Raji (cell line): ENCODE data around the gene CACNA2D2.

Experiments used
- POLR2A ChIP-seq: IDR thresholded peaks from 2 replicates; pipeline ENCODE4 v1.6.1; 2011; ENCODE audit warnings: low read depth, low read length, control low read depth; ENCODE audit not compliant: insufficient read depth

The CACNA2D2 gene

DNA sequence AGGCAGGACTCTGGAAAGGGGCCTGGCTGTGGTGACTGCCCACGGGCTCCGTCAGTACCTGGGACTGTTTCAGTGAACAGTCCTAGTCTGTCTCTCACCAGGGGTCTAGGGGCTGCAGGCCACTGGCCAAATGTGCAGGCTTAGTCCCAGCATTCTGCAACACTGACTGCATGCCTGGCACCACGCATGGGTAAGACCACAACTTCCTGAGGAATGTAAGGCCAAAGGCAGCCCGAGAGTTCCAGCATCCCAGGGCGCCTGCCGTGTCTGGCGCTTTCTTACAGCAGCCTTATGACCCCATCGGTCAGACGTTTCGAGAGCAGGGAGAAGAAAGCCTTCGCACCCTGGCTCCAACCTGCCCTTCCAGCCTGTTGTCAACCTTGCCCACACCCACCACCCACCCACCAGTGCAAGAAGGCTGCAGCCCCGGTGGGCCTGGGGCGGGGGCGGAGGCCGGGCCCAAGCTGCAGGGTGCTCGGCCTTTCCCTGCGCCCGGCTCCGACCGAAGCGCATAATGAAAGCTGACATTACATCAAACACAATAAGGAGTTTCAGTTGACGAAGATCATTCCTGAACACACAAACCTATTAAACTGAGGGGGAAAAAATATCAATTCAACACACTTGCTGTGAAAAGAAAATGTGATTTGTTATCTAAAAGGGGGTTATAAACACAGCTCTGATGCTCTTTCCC is 114.6 kb downstream of the CACNA2D2 start:
- TF ChIP-seq POLR2A: no peak

DNA sequence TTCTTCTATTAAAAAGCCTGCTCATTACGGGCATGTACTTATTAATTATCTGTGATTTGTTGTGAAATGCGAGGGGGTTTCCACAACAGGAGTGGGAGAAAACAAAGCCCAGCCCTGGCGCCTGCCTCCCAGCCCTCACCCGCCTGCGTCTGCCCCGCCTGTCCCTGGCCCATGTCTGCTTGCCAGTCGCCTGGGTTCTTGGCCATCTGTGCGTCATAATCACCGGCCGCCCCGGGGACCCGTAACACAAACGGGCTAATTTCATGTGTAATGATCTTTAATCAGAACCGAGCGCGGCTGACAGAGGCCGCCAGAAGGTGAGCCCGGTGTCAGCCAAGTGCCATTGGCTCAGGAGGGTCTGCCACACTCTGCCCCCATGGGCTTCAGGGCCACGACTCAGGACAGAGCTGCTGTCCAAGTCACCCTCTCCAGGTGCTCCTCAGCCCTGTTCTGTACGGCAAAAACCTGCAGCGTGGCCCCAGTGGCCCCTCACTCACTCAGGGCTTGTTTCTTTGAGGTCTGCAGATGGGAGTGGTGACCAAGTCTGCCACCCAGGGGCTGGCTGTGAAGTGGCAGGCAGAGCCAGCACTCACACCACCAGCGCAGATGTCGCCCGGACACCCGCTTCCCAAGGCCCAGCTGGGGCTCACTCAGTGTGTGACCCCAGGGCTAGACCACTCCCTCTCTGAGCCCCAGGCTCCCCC is 115.3 kb downstream of the CACNA2D2 start:
- TF ChIP-seq POLR2A: no peak

DNA sequence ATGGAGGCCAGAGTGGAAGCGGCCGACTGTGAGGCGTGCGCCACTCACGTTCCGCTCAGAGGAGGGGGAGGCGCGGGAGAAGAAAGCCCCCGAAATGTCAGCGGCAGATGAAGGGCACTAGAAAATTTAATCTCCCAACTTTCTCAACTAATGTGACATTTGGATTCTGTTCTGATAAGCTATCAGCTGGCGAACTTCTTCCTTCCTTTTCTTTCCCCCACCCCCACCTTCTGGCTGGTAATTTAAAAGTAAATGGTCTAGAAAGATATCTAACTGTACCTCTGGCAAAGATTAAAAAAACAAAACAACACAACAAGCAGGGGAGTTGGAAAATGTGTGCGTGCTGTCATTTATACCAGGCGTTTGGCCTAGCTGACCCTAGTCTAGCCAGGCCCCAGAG is 117.7 kb downstream of the CACNA2D2 start:
- TF ChIP-seq POLR2A: no peak

DNA sequence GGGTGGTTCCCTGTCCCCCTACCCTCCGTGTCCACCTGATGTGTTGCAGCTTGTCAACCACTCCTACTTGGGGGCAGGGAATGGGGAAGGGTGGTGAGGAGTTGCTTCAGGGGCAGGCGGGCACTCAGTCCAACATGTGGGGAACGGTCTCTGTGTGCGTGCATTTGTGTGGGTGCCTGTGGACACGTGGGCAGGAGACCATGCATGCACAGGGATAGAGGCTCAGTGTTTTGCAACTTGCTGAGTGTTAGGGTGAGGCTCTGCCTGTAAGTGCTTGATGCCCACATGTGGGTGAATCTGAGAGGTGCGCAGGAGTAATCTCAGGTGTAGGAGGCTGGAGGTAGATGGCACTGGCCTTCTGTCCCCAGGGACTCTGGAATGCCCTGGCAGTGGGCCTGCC is 119.7 kb downstream of the CACNA2D2 start:
- no peak for TF ChIP-seq POLR2A

DNA sequence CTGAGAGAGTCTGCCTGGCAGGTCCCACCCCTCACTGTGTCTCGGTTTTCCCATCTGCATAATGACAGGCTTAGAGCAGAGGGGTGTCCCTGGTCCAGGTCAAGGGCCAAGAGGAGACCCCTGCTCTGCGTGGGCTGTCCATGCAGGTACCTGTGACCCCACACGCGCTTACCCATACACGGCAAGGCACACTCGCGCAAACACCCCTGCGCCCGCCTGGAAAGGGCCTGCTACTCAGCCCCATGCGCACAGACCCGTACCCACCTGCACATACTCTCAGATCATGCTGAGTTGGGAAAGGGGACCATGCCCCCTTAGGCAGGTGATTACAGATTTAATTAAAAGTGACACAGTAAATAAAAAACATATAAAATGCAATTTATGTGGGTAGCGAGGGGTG is 120.7 kb downstream of the CACNA2D2 start:
- TF ChIP-seq POLR2A: no peak

DNA sequence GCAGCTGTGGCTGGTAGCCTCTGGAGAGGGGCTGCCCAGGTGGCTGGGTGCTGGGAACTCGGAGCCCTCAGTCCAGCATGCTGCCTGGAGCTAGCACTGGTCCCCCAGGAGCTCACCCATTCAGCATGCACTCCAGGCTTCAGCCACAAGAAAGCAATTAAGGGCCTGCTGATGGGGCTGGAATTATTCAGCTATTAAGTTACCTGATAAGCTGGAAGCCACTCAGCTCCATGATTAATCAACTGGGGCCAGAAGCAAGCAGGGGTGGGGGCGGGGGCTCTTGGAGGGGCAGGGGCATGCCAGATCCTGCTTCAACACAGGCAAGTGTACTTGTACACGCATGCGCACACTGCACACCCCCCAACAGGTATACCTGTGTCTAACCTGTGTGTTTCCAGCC is 122.1 kb downstream of the CACNA2D2 start:
- TF ChIP-seq POLR2A: no peak

DNA sequence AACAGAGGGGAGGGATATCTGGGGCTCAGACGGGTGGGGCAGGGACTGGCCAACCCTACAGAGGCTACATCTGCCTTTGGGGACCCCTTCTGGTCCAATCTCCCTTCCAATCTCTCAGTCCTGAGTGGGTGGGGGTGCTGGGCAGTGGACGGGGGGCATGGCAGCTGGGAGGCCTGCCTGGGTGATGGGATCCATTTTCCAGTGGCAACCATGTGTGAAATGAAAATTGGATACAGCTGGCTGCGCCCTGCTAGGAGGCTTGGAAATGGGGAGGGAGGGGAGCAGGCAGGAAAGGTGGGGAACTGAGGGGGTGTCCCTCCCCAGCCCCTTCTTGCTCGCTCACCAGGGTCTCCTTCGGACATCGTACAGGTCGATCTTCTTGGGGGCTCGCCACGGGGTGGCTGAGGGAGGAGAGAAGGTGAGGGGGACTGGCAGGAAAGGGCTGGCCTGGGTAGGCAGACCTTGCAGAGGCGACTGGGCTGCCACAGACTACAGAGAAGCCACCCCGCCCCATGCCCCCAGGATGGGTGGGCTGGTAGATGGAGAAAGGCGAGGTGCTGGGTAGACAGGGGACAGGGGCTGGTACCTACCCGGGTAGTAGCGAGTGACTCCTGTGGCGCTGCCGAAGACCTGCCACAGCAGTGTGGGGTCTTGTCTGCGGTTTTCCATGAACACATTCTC is 122.9 kb downstream of the CACNA2D2 start:
- TF ChIP-seq POLR2A: no peak

DNA sequence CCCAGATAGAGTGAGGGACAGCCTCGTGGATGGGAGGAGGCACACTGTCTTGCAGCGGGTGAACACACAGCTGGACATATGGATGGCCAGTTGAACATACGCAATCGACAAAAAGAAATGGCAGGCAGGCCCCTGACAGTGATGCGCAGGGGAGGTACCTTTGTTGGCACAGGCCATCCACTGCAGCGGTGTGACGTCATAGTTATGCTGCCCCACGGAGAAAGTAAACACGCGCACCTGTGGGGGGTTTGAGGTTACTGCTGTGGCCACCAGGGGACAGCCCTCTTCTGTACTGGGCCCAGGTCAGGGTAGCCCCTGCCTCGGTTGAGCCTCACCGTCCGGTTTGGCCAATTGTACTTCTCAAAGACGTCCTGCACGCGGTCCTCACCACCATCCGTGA is 124.7 kb downstream of the CACNA2D2 start:
- TF ChIP-seq POLR2A: no peak

DNA sequence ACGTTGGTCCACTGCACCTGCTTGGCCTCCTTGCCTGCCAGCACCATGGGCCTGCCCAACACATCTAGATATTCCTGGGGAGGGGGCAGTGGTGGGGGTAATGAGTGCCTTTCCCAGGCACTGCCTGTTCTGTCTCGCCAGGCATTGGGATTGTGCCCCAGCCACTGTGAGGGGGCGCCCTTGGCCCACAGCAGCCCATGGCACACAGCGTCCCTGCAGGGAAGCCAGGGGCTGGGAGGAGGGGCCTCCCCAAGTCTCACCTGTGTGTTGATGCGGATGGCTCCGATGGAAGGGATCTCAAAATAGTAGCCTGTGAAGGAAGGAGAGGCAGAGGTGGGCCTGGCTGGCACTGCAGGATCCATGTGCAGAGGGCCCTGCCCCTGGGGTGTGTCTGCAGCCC is 125.4 kb downstream of the CACNA2D2 start:
- TF ChIP-seq POLR2A: no peak

DNA sequence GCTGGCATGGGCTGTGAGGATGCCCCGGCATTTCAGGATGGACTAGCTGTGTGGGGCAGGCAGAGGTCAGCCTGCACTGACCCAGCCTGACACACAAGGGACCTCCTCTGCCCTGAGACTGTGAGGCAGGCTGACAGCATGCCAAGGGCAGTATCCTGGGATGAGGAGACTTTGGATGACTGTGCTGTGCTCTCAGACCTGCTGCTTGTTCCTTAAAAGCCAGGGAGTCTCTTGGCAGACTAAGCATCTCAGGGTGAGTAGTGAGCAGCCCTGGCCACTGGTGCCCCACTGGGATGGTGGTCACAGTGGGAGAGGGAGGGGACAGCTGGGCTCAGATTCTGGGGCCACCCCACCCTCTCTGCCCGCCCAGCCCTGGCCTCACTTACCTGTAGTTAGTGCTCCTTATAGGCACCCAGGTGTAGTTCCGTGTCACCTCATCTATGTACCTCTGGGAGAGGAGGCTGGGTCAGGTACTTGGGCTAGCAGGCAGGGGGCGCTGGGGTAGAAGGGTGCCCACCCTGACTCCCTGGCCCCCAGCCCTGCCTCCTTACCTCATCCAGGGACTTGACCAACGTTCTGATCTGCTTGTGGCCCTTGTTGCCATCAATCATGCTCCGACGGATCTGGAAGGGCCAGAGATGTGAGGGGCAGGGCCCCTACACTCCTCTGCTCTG is 128.0 kb downstream of the CACNA2D2 start:
- no peak for TF ChIP-seq POLR2A

DNA sequence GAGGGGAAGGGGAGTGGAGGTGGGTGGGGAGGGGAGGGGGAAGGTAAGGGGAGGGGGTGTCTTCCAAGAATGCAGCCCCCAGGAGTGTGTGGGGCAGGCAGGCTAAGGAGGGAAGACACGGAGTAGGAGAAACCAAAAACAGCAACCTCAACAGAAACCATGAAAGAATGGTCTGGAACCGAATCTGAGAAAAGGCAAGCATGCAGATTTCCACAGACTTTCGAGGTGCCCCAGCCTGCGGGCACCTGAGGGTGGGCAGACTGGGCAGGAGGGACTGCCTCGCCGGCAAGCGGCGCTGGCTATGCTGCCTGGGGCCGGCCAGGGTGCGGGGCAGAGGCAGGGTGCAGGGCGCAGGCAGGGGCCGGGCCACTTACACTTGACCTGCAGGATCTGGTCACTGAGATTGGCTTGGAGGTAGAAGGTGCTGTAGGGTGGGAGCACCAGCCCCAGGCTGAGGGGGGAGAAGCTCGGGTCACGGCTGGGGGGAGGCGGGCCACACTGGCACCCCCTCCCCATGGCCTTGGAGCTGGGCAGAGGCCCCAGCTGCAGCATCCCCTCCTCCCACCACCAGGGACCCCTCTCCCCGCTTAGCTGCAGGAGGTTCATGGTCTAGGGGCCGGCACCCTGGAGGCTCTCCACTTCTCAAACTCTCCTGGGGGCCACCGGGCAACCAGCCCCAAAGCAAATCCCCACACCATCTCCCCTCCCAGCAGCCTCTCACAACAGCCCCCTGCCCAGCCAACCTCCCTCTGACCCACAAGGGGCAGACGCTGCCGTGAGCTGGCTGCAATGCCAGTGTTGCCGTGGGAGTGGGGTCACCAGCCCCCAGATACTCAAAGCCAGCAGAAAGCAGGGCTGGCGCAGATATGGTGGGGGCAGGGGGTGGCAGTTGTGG is 128.8 kb downstream of the CACNA2D2 start:
- TF ChIP-seq POLR2A: no peak

DNA sequence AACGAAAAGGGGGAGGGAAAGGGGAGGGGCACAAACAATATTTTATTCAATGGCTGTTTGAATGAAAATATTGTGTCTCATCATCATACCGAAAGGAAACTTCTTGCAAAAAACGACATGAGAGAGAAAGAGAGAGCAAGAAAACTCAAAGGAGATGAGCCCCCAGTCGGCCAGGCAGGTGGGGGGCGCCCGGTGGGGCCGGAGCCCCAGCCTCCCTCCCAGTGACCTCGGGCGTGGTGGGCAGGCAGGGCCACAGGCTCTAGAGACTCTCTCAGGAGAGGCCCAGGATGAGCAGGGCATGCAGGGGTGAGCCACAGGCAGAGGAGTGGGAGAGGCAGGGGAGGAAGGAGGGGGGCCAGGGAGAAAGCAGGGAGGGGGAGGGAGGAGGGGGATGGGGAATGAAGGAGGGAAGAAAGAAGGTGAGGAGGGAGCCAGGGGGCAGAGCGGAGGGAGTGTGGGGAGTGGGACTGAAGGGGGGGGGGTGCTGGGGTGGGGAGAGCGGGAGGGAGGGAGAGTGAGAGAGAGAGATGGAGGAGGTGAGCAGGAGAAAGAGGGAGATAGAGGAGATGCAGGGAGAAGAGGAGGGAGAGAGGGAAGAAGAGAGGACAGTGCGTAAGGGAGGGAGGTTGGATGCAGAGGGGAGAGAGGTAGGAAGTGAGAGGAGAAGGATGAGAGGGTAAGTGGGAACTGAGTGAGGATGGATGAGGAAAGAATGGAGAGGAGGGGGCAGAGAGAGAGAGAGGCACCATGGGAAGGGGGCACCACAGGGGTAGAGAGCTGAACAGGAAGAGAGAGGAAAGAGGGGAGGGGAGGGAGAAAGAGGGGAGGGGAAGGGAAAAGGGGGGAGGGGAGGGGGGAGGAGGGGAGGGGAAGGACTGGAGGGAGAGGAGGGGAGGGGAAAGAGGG is 130.0 kb downstream of the CACNA2D2 start:
- TF ChIP-seq POLR2A: no peak

DNA sequence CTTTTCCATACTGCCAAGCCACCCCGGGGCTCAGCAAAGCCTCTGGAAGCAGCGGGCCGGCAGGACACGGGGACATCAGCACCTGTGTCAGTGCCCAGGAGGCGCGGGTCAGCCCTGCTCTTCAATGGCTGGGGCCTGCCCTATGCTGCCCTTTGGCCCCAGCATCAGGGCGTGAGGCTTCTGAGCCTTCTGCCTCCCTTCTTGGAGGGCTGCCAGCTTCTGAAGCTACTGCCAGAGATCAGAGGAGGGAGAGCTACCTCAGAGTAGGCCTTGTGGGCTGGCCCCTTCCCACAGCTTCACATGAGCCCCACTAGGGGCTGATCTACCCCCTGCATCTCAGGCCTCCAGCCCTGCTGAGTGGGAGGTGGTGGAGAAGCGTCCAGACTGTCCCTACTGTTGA is 131.1 kb downstream of the CACNA2D2 start:
- TF ChIP-seq POLR2A: no peak
